Bronchial epithelial cell (primary cell): ENCODE data around the gene ACTR3. TPM values are rescaled to one million over a fixed set of nuclear protein-coding genes. Genes with fewer than 3 reads are reported as not detected.

Source experiments
- DNase-seq: peaks from one replicate; pipeline ENCODE4 v3.0.0-alpha.2; 2010; ENCODE audit warnings: low read depth
- FAIRE-seq: peaks from 2 replicates; lab custom pipeline; 2011; peaks lifted over from hg19 to GRCh38; lab: Jason Lieb, UNC
- H3K27me3 ChIP-seq: 2 replicates; pipeline ENCODE4 v1.5.1; 2011; ENCODE audit warnings: low read length; ENCODE audit not compliant: control insufficient read depth, insufficient read depth
- H3K36me3 ChIP-seq: 2 replicates; pipeline ENCODE4 v1.5.1; 2011; ENCODE audit warnings: low read length; ENCODE audit not compliant: control insufficient read depth, insufficient read depth
- H3K4me3 ChIP-seq: 2 replicates; pipeline ENCODE4 v1.5.1; 2011; ENCODE audit warnings: mild to moderate bottlenecking, low read depth, low read length, control low read depth
- total RNA-seq: library from RNA; depleted of rRNA; stranded (reverse); fragments of >200 nt; gene quantifications from 2 replicates; pipeline ENCODE4 v1.2.1, GENCODE V29; 2014
- TF ChIP-seq, protein P1 (sequence below): IDR thresholded peaks from 2 replicates; pipeline ENCODE4 v1.5.1; 2011; ENCODE audit warnings: mild to moderate bottlenecking, moderate library complexity, low read length, control low read depth, inconsistent platforms; ENCODE audit not compliant: insufficient read depth, severe bottlenecking

ACTR3 gene
- total RNA-seq, 1 donor from 2014 or later: 214 TPM

GRCh38 chr2:113898081-113898480, 8.2 kb downstream of the ACTR3 start:
- Histone ChIP-seq H3K36me3 (no peaks in the 10 kb centered on the region), H3K27me3 (no peaks in the 10 kb centered on the region), H3K4me3 (no peak overlapping the region)
- no peak for DNase-seq
- TF ChIP-seq, protein P1, sequence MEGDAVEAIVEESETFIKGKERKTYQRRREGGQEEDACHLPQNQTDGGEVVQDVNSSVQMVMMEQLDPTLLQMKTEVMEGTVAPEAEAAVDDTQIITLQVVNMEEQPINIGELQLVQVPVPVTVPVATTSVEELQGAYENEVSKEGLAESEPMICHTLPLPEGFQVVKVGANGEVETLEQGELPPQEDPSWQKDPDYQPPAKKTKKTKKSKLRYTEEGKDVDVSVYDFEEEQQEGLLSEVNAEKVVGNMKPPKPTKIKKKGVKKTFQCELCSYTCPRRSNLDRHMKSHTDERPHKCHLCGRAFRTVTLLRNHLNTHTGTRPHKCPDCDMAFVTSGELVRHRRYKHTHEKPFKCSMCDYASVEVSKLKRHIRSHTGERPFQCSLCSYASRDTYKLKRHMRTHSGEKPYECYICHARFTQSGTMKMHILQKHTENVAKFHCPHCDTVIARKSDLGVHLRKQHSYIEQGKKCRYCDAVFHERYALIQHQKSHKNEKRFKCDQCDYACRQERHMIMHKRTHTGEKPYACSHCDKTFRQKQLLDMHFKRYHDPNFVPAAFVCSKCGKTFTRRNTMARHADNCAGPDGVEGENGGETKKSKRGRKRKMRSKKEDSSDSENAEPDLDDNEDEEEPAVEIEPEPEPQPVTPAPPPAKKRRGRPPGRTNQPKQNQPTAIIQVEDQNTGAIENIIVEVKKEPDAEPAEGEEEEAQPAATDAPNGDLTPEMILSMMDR: no peak
- FAIRE-seq: no peak

- DNase-seq (no peak), FAIRE-seq (no peak)
- TF ChIP-seq, protein P1: no peak
- Histone ChIP-seq H3K27me3 (no peaks in the 10 kb centered on the region), H3K4me3 (no peak overlapping the region), H3K36me3 (peaks cover 1% of the 10 kb centered on the region)
Measured at GRCh38 chr2:113899166-113899565, 9.3 kb downstream of the ACTR3 start.

DNA sequence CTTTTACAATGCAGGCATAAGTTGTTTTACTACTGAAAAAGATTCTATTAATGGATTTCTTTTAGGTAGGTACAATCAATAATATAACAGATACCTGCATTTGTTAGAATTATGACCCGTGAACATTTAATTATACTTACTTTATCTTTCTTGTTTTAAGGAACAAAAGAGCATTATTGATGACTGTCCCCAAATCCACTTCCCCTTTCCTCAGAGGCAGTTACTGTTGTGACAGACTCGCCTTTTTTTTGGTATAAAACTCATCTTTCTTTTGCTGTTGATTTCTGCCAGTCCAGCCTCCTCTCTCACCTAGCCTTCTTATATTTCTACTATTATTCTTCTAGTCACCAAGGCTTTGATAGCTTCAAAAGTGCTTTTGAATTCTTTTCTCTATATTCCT, 12.1 kb downstream of the ACTR3 start:
- Histone ChIP-seq H3K4me3 (no peak overlapping the region), H3K36me3 (peaks cover 1% of the 10 kb centered on the region), H3K27me3 (no peaks in the 10 kb centered on the region)
- TF ChIP-seq, protein P1: no peak
- FAIRE-seq (no peak), DNase-seq (no peak)

DNA sequence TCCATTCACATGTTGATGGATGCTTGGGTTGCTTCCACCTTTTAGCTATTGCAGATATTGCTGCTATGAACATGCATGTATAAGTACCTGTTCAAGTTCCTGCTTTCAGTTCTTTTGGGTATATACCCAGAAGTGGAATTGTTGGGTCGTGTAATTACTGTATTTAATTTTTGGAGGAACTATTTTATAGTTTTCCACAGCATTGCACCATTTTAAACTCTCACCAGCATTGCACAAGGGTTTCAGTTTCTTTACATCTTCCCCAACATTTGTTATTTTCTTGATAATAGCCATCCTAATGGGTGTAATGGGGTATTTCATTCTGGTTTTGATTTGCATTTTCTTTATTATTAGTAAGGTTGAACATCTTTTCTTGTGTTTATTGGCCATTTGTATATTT, 16.0 kb downstream of the ACTR3 start:
- DNase-seq: no peak
- Histone ChIP-seq H3K36me3 (peaks cover 1% of the 10 kb centered on the region), H3K4me3 (no peak overlapping the region), H3K27me3 (no peaks in the 10 kb centered on the region)
- FAIRE-seq: no peak
- TF ChIP-seq, protein P1: no peak

GRCh38 chr2:113906647-113907046, 16.8 kb downstream of the ACTR3 start:
- no peak for FAIRE-seq

GRCh38 chr2:113907297-113907696, 17.4 kb downstream of the ACTR3 start:
- Histone ChIP-seq H3K27me3 (no peaks in the 10 kb centered on the region), H3K36me3 (peaks cover 1% of the 10 kb centered on the region), H3K4me3 (no peak overlapping the region)
- DNase-seq: no peak
- no peak for FAIRE-seq
- TF ChIP-seq, protein P1: no peak

More at GRCh38 chr2:113906647-113907046, 16.8 kb downstream of the ACTR3 start:
- no peak for DNase-seq
- peaks cover 1% of the 10 kb centered on the region for H3K36me3 ChIP-seq
- no peaks in the 10 kb centered on the region for H3K27me3 ChIP-seq
- no peak overlapping the region for H3K4me3 ChIP-seq
- TF ChIP-seq, protein P1: no peak
